HepG2 (cell line): ENCODE results near the gene NTRK2. TPM values are rescaled to one million over a fixed set of nuclear protein-coding genes. Genes with fewer than 3 reads are reported as not detected.

Experiments
- ATAC-seq: fragments of 200-7000 bp; cut with Tn5 transposase; 3 replicates; pipeline ENCODE4 v1.9.1; 2020; ENCODE audit warnings: mild to moderate bottlenecking, moderate library complexity
- BruUV-seq: library from RNA; stranded (reverse); fragments of 400-500 nt; replicated peaks from 2 replicates; lab custom pipeline; 2021; lab: Mats Ljungman, UMichigan
- CTCF ChIA-PET: fragments of 300-600 bp; formaldehyde crosslinking; extraction: SDS; loops from one replicate; lab custom pipeline; 2021; ENCODE audit warnings: low total read pairs, inconsistent platforms, low intra/inter-chr PET ratio; lab: Yijun Ruan, JAX
- POLR2A ChIA-PET: fragments of 350-600 bp; sonication (Branson Sonifier 250); formaldehyde crosslinking; loops from one replicate; lab custom pipeline; 2020; ENCODE audit warnings: antibody characterized with exemption, inconsistent platforms; lab: Yijun Ruan, JAX
- DNase-seq: peaks from one replicate; pipeline ENCODE4 v3.0.0-alpha.2; 2015; ENCODE audit warnings: low spot score
- FAIRE-seq: peaks from 3 replicates; lab custom pipeline; 2011; peaks lifted over from hg19 to GRCh38; lab: Jason Lieb, UNC
- H2AFZ ChIP-seq: one replicate; pipeline ENCODE4 v1.6.1; 2011; ENCODE audit warnings: low read length, inconsistent platforms
- H3K27ac ChIP-seq: fragments of 300-600 bp; 3 replicates; pipeline ENCODE4 v1.8.0; 2011; ENCODE audit warnings: mixed run types, mild to moderate bottlenecking, mixed read lengths, low read length, inconsistent platforms; ENCODE audit not compliant: insufficient read depth; ENCODE audit errors: extremely low read length
- H3K27me3 ChIP-seq, 2 experiments: fragments of 200-600 bp in 1 of 2; 2 replicates in 1 of 2; 3 replicates in 1 of 2; pipeline versions ENCODE4 v1.6.0 to v1.8.0; 2011; ENCODE audit warnings: low read length in 2 of 2, mild to moderate bottlenecking in 2 of 2, moderate library complexity in 2 of 2, inconsistent platforms in 1 of 2; ENCODE audit not compliant: insufficient read depth in 2 of 2, control insufficient read depth in 1 of 2
- H3K36me3 ChIP-seq, 2 experiments: fragments of 200-600 bp in 1 of 2; replicated peaks in 1 of 2; 2 replicates in 1 of 2; 3 replicates in 1 of 2; pipeline versions ENCODE4 v1.5.1 to v1.8.0; 2011; ENCODE audit warnings: low read length in 2 of 2, inconsistent platforms in 1 of 2; ENCODE audit not compliant: insufficient read depth in 2 of 2, control insufficient read depth in 1 of 2
- H3K4me1 ChIP-seq: 2 replicates; pipeline ENCODE4 v1.5.1; 2012; ENCODE audit warnings: low read length, inconsistent platforms; ENCODE audit not compliant: insufficient read depth
- H3K4me2 ChIP-seq: 2 replicates; pipeline ENCODE4 v1.6.0; 2011; ENCODE audit warnings: low read depth, low read length, inconsistent platforms
- H3K4me3 ChIP-seq, 3 experiments: fragments of 200-600 bp in 1 of 3; sonication (generic), shearing (Covaris generic) in 1 of 3; replicated peaks in 1 of 3; 2 replicates each; pipeline ENCODE4 v1.5.1; 2011 to 2016; ENCODE audit warnings: low read length in 3 of 3, inconsistent platforms in 2 of 3, low read depth in 2 of 3, mild to moderate bottlenecking in 2 of 3, control low read depth in 1 of 3, mixed read lengths in 1 of 3; ENCODE audit not compliant: insufficient read depth in 1 of 3
- H3K79me2 ChIP-seq: one replicate; pipeline ENCODE4 v1.6.1; 2011; ENCODE audit warnings: low read length, inconsistent platforms; ENCODE audit not compliant: insufficient read depth
- H3K9ac ChIP-seq: 2 replicates; pipeline ENCODE4 v1.6.0; 2011; ENCODE audit warnings: mild to moderate bottlenecking, low read depth, low read length, inconsistent platforms; ENCODE audit not compliant: insufficient read depth
- H3K9me3 ChIP-seq: 2 replicates; pipeline ENCODE4 v1.5.1; 2012; ENCODE audit warnings: mild to moderate bottlenecking, low read length
- H4K20me1 ChIP-seq: 2 replicates; pipeline ENCODE4 v1.6.0; 2011; ENCODE audit warnings: inconsistent platforms, mild to moderate bottlenecking, low read length, moderate library complexity; ENCODE audit not compliant: insufficient read depth
- HES4 ChIP-seq: sonication (generic); formaldehyde crosslinking; IDR thresholded peaks from 2 replicates; pipeline ENCODE4 v1.9.0; 2021; ENCODE audit warnings: mild to moderate bottlenecking, missing genetic modification reagents, borderline replicate concordance
- KDM3A ChIP-seq: IDR thresholded peaks from 2 replicates; pipeline ENCODE4 v1.6.1; 2018; ENCODE audit warnings: low read depth, missing compliant biosample characterization
- SKI ChIP-seq: fragments of 450-650 bp; IDR thresholded peaks from one replicate; pipeline ENCODE4 v1.6.1; 2018; ENCODE audit warnings: mild to moderate bottlenecking; ENCODE audit not compliant: partially characterized antibody
- SRY ChIP-seq: sonication (generic); formaldehyde crosslinking; IDR thresholded peaks from 2 replicates; pipeline ENCODE4 v1.8.0; 2022; ENCODE audit warnings: mild to moderate bottlenecking, missing genetic modification reagents
- TBP ChIP-seq: sonication (generic); formaldehyde crosslinking; IDR thresholded peaks from 2 replicates; pipeline ENCODE4 v1.5.0; 2020; ENCODE audit warnings: missing genetic modification reagents
- ZNF10 ChIP-seq: sonication (generic); formaldehyde crosslinking; IDR thresholded peaks from 2 replicates; pipeline ENCODE4 v1.4.0; 2020; ENCODE audit warnings: mild to moderate bottlenecking, low read depth, missing genetic modification reagents, borderline replicate concordance
- ZNF546 ChIP-seq: sonication (generic); formaldehyde crosslinking; conservative IDR thresholded peaks from 2 replicates; pipeline ENCODE4 v1.8.1; 2023; ENCODE audit warnings: mild to moderate bottlenecking, missing genetic modification reagents
- ZNF614 ChIP-seq: IDR thresholded peaks from 2 replicates; pipeline ENCODE4 v1.6.1; 2018; ENCODE audit warnings: missing biosample characterization, missing genetic modification reagents, inconsistent platforms, borderline replicate concordance
- ZNF652 ChIP-seq: IDR thresholded peaks from 2 replicates; pipeline ENCODE4 v1.6.1; 2016; ENCODE audit warnings: low read depth, borderline replicate concordance
- ZNF891 ChIP-seq: sonication (generic); formaldehyde crosslinking; IDR thresholded peaks from 2 replicates; pipeline ENCODE4 v1.5.0; 2020; ENCODE audit warnings: mild to moderate bottlenecking, missing genetic modification reagents
- WGBS: methylation state at CpG from one replicate; pipeline ENCODE4 v1.1.6; 2017; ENCODE audit warnings: low lambda C conversion rate; 5-methylcytosine and 5-hydroxymethylcytosine counted together
- in situ Hi-C: cut with HindIII; loops from 2 replicates; pipeline ENCODE4 v1.10.0; 2017; ENCODE audit warnings: low pct_unique_long_range_greater_than_20kb; ENCODE audit not compliant: extremely low pct_ligation_motif_present
- intact Hi-C: fragments of 100-400 bp; cut with micrococcal nuclease; formaldehyde crosslinking; loops from one replicate; pipeline ENCODE4 v1.10.0; 2022; ENCODE audit not compliant: unreplicated experiment
- polyA plus RNA-seq, 8 experiments: library from polyadenylated mRNA; depleted of rRNA in 3 of 8; stranded (reverse) in 7 of 8; unstranded in 1 of 8; fragments of >200 nt; fragmentation: Illumina TruSeq in 4 of 8; extraction: Trizol in 4 of 8; gene quantifications; 2 replicates each; pipeline versions ENCODE4 v1.2.1 to v1.2.3, GENCODE V29; 2011 to 2016; ENCODE audit warnings: low read depth in 4 of 8, missing spikeins in 1 of 8, mixed read lengths in 1 of 8; ENCODE audit not compliant: insufficient read depth in 1 of 8
- total RNA-seq, 5 experiments: library from RNA; depleted of rRNA; stranded (reverse); fragments of >200 nt; fragmentation: Illumina TruSeq; extraction: Trizol; gene quantifications; 2 replicates each; pipeline ENCODE4 v1.2.3, GENCODE V29; 2016; ENCODE audit warnings: low read depth in 1 of 5
- TF ChIP-seq, protein P1 (sequence below): sonication (generic); formaldehyde crosslinking; IDR thresholded peaks from 2 replicates; pipeline ENCODE4 v1.4.0; 2020; ENCODE audit warnings: missing genetic modification reagents
- TF ChIP-seq, protein P2 (sequence below): sonication (generic); formaldehyde crosslinking; IDR thresholded peaks from 2 replicates; pipeline ENCODE4 v1.5.0; 2020; ENCODE audit warnings: missing genetic modification reagents, mild to moderate bottlenecking, borderline replicate concordance
- TF ChIP-seq, protein P3 (sequence below): sonication (generic); formaldehyde crosslinking; IDR thresholded peaks from 2 replicates; pipeline ENCODE4 v1.4.0; 2020; ENCODE audit warnings: missing genetic modification reagents, mild to moderate bottlenecking, borderline replicate concordance

Gene NTRK2
- total and polyA plus RNA-seq, 2 of the 13 experiments (the other 11 are each of a cell fraction or from before 2014, with no cell fraction given), result not detected

DNA sequence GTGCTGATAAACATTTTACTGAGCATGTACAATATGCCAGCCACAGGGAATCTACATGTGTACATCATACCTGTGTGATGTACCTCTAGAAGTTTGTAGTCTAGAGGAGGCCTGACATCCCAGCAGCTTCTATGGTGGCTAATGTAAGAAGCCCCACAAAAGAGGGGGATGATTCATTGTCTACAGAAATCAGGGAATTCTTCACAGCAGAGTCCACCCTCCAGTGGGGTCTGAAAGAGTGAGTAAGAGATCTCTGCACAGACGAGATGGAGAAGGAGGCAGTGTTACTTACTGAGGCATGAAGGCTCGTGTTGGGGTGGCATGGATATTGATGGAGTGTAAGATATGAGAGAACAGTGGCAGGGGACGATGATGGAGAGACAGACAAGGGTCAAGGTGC lies 103.0 kb downstream of the NTRK2 start:
- H3K4me2 ChIP-seq, result no peak overlapping the region
- no peak for TF ChIP-seq ZNF891
- TF ChIP-seq, all 625 proteins: peak for 0
- no peaks in the 10 kb centered on the region for H4K20me1 ChIP-seq
- no peaks in the 10 kb centered on the region for H3K36me3 ChIP-seq
- ATAC-seq (no peak), DNase-seq (no peak), FAIRE-seq (no peak)
- H3K27me3 ChIP-seq, result no peaks in the 10 kb centered on the region
- H3K4me1 ChIP-seq, result no peaks in the 10 kb centered on the region
- in situ Hi-C loops, result no loop called here
- WGBS, result 0% methylated on average over 3 of the region's 3 CpGs
- H3K79me2 ChIP-seq, result no peaks in the 10 kb centered on the region
- no peaks in the 10 kb centered on the region for H3K9me3 ChIP-seq
- CTCF ChIA-PET, result no interaction called here
- intact Hi-C loops, result no loop called here
- no peak overlapping the region for H2AFZ ChIP-seq
- no TSS peak for BruUV-seq
- POLR2A ChIA-PET, result no interaction called here
- H3K4me3 ChIP-seq, result no peak overlapping the region
- no peak overlapping the region for H3K27ac ChIP-seq
- no peak overlapping the region for H3K9ac ChIP-seq

DNA sequence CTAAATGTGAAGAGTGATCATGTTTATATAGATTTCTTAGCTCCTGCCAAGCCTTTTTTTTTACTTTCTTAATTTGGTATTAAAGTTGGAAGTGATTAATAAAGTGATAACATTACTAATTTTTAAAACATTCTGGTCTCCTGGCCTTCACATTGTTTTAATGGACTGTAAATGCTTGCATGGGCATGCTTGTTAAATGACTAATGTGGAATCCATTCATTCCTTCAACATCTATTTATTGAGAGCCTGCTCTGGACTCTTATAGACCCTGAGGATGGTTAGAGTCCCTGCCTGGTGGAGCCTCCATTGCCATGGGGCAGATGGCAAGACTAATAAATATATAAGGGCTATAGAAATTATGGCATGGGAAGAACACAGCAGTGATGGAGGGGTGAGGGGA lies 103.5 kb downstream of the NTRK2 start:
- FAIRE-seq, result no peak
- Histone ChIP-seq H3K36me3 (no peaks in the 10 kb centered on the region), H3K4me2 (no peak overlapping the region), H3K9ac (no peak overlapping the region), H3K4me1 (no peaks in the 10 kb centered on the region), H3K9me3 (no peaks in the 10 kb centered on the region), H4K20me1 (no peaks in the 10 kb centered on the region), H3K27me3 (no peaks in the 10 kb centered on the region)
- BruUV-seq, result no TSS peak
- POLR2A ChIA-PET, result no interaction called here
- intact Hi-C loops, result no loop called here
- no peak for TF ChIP-seq KDM3A (CRISPR knock-in tag)
- no peak for TF ChIP-seq TBP (CRISPR knock-in tag)
- TF ChIP-seq, protein P1, sequence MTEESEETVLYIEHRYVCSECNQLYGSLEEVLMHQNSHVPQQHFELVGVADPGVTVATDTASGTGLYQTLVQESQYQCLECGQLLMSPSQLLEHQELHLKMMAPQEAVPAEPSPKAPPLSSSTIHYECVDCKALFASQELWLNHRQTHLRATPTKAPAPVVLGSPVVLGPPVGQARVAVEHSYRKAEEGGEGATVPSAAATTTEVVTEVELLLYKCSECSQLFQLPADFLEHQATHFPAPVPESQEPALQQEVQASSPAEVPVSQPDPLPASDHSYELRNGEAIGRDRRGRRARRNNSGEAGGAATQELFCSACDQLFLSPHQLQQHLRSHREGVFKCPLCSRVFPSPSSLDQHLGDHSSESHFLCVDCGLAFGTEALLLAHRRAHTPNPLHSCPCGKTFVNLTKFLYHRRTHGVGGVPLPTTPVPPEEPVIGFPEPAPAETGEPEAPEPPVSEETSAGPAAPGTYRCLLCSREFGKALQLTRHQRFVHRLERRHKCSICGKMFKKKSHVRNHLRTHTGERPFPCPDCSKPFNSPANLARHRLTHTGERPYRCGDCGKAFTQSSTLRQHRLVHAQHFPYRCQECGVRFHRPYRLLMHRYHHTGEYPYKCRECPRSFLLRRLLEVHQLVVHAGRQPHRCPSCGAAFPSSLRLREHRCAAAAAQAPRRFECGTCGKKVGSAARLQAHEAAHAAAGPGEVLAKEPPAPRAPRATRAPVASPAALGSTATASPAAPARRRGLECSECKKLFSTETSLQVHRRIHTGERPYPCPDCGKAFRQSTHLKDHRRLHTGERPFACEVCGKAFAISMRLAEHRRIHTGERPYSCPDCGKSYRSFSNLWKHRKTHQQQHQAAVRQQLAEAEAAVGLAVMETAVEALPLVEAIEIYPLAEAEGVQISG (CRISPR knock-in tag), result no peak
- no peak for TF ChIP-seq ZNF614 (CRISPR knock-in tag)
- no peak for TF ChIP-seq SKI
- TF ChIP-seq, protein P2, sequence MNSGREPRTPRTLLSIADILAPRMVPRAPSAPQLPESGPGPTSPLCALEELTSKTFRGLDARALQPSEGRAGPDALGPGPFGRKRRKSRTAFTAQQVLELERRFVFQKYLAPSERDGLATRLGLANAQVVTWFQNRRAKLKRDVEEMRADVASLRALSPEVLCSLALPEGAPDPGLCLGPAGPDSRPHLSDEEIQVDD, result no peak
- TF ChIP-seq SRY (CRISPR knock-in tag), result no peak
- TF ChIP-seq ZNF10 (CRISPR knock-in tag), result no peak
- no peak for TF ChIP-seq ZNF652 (CRISPR knock-in tag)
- no peak for TF ChIP-seq ZNF546 (CRISPR knock-in tag)
- TF ChIP-seq, protein P3, sequence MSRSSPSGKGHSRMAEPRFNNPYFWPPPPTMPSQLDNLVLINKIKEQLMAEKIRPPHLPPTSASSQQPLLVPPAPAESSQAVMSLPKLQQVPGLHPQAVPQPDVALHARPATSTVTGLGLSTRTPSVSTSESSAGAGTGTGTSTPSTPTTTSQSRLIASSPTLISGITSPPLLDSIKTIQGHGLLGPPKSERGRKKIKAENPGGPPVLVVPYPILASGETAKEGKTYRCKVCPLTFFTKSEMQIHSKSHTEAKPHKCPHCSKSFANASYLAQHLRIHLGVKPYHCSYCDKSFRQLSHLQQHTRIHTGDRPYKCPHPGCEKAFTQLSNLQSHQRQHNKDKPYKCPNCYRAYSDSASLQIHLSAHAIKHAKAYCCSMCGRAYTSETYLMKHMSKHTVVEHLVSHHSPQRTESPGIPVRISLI (CRISPR knock-in tag), result no peak
- no peak for TF ChIP-seq HES4 (CRISPR knock-in tag)
- TF ChIP-seq, all 625 proteins: peak for 0
- CTCF ChIA-PET, result no interaction called here
- Histone ChIP-seq H2AFZ (no peak overlapping the region), H3K27ac (no peak overlapping the region), H3K79me2 (no peaks in the 10 kb centered on the region), H3K4me3 (no peak overlapping the region)
- DNase-seq, result no peak
- in situ Hi-C loops, result no loop called here
- no peak for ATAC-seq
